Measurements from ENCODE around the gene FER.

- TF ChIP-seq CTCF (conservative IDR thresholded peaks at IDR 0.05) = no peak
- no peak for TF ChIP-seq EZH2 (IDR thresholded peaks at IDR 0.05; ENCODE audit: low read depth)
Measured at GRCh38 chr5:109145139-109145538, 397.4 kb downstream of the FER start.
